K562 (cell line): ENCODE data around the gene FTO. TPM values are rescaled to one million over a fixed set of nuclear protein-coding genes. Genes with fewer than 3 reads are reported as not detected.

Experiments
- ATAC-seq: fragments of 200-7000 bp; cut with Tn5 transposase; 3 replicates; pipeline ENCODE4 v1.9.1; 2020; ENCODE audit warnings: moderate library complexity
- BruUV-seq: library from RNA; stranded (reverse); fragments of 400-500 nt; replicated peaks from 2 replicates; lab custom pipeline; 2021; lab: Mats Ljungman, UMichigan
- CTCF ChIA-PET: fragments of 300-600 bp; formaldehyde crosslinking; extraction: SDS; loops from one replicate; lab custom pipeline; 2021; ENCODE audit warnings: low intra/inter-chr PET ratio; lab: Yijun Ruan, JAX
- POLR2A ChIA-PET: fragments of 300-600, 350-650 bp; sonication (Branson Sonifier 250); formaldehyde crosslinking; extraction: SDS; loops from one replicate; lab custom pipeline; 2021; ENCODE audit warnings: antibody characterized with exemption, inconsistent platforms; lab: Yijun Ruan, JAX
- DNase-seq, 4 experiments: peaks; one replicate each; pipeline versions ENCODE4 v3.0.0 to v3.0.0-alpha.2; 2011 to 2018; ENCODE audit warnings: low spot score in 3 of 4, mixed read lengths in 3 of 4; ENCODE audit errors: extremely low read depth in 1 of 4
- FAIRE-seq: peaks from 2 replicates; lab custom pipeline; 2011; peaks lifted over from hg19 to GRCh38; lab: Jason Lieb, UNC
- H2AFZ ChIP-seq: 2 replicates; pipeline ENCODE4 v1.6.0; 2011; ENCODE audit warnings: low read depth, low read length, control low read depth, inconsistent platforms
- H3K27ac ChIP-seq: fragments of 200-600 bp; 3 replicates; pipeline ENCODE4 v1.8.0; 2011; ENCODE audit warnings: low read depth, mild to moderate bottlenecking, control low read depth, inconsistent platforms, low read length, moderate library complexity, mixed read lengths; ENCODE audit errors: extremely low read depth
- H3K27me3 ChIP-seq, 2 experiments: fragments of 300-600 bp in 1 of 2; 2 replicates in 1 of 2; 3 replicates in 1 of 2; pipeline versions ENCODE4 v1.6.0 to v1.8.0; 2011; ENCODE audit warnings: inconsistent platforms in 2 of 2, low read length in 2 of 2, mild to moderate bottlenecking in 1 of 2, mixed read lengths in 1 of 2, moderate library complexity in 1 of 2; ENCODE audit not compliant: control insufficient read depth in 2 of 2, insufficient read depth in 2 of 2
- H3K36me3 ChIP-seq: fragments of 300-600 bp; 3 replicates; pipeline ENCODE4 v1.8.0; 2011; ENCODE audit warnings: mild to moderate bottlenecking, low read length, inconsistent platforms; ENCODE audit not compliant: control insufficient read depth, insufficient read depth
- H3K4me1 ChIP-seq, 2 experiments: fragments of 200-600 bp in 1 of 2; replicated peaks in 1 of 2; 2 replicates in 1 of 2; 3 replicates in 1 of 2; pipeline versions ENCODE4 v1.5.1 to v1.8.0; 2011; ENCODE audit warnings: inconsistent platforms in 2 of 2, low read length in 2 of 2, mild to moderate bottlenecking in 1 of 2, mixed read lengths in 1 of 2, moderate library complexity in 1 of 2; ENCODE audit not compliant: control insufficient read depth in 2 of 2, insufficient read depth in 2 of 2
- H3K4me2 ChIP-seq: 2 replicates; pipeline ENCODE4 v1.6.1; 2011; ENCODE audit warnings: low read length, control low read depth, inconsistent platforms, mixed read lengths; ENCODE audit not compliant: insufficient read depth
- H3K4me3 ChIP-seq: fragments of 200-600 bp; sonication (generic), shearing (Covaris generic); 2 replicates; pipeline ENCODE4 v1.5.1; 2016; ENCODE audit warnings: control low read depth, inconsistent platforms
- H3K79me2 ChIP-seq: fragments of 200-600 bp; 3 replicates; pipeline ENCODE4 v1.8.0; 2011; ENCODE audit warnings: low read length, inconsistent platforms; ENCODE audit not compliant: control insufficient read depth, insufficient read depth
- H3K9ac ChIP-seq, 2 experiments: 2 replicates each; pipeline versions ENCODE4 v1.6.0 to v1.6.1; 2011; ENCODE audit warnings: low read depth in 2 of 2, low read length in 2 of 2, control low read depth in 1 of 2, inconsistent platforms in 1 of 2, mild to moderate bottlenecking in 1 of 2, mixed read lengths in 1 of 2; ENCODE audit not compliant: insufficient read depth in 1 of 2
- H3K9me1 ChIP-seq: one replicate; pipeline ENCODE4 v1.6.0; 2011; ENCODE audit warnings: inconsistent platforms, mild to moderate bottlenecking, low read length, moderate library complexity; ENCODE audit not compliant: control insufficient read depth, insufficient read depth
- H3K9me3 ChIP-seq: replicated peaks from 2 replicates; pipeline ENCODE4 v1.5.1; 2011; ENCODE audit warnings: low read depth, low read length, inconsistent platforms; ENCODE audit not compliant: control insufficient read depth, insufficient read depth
- H4K20me1 ChIP-seq: replicated peaks from 2 replicates; pipeline ENCODE4 v1.6.1; 2011; ENCODE audit warnings: low read length, inconsistent platforms, mixed read lengths; ENCODE audit not compliant: control insufficient read depth, insufficient read depth
- BRD4 ChIP-seq: fragments of 200-600 bp; sonication (generic); IDR thresholded peaks from 2 replicates; pipeline ENCODE4 v1.6.1; 2017; ENCODE audit warnings: inconsistent platforms
- CBX2 ChIP-seq: fragments of 200-600 bp; sonication (generic); IDR thresholded peaks from one replicate; pipeline ENCODE4 v1.6.1; 2012; ENCODE audit warnings: mild to moderate bottlenecking, low read length, inconsistent platforms; ENCODE audit not compliant: insufficient read depth, poor library complexity, severe bottlenecking
- EZH2 ChIP-seq: IDR thresholded peaks from 2 replicates; pipeline ENCODE4 v1.6.1; 2012; ENCODE audit warnings: low read depth, mild to moderate bottlenecking, inconsistent platforms, low read length, borderline replicate concordance
- JUN ChIP-seq, 2 experiments: sonication (generic) in 1 of 2; formaldehyde crosslinking in 1 of 2; IDR thresholded peaks; 2 replicates each; pipeline versions ENCODE4 v1.6.1 to v1.8.0; 2012 to 2022; ENCODE audit warnings: borderline replicate concordance in 2 of 2, mild to moderate bottlenecking in 2 of 2, improper control_type of control experiment in 1 of 2, low read depth in 1 of 2, low read length in 1 of 2, missing genetic modification reagents in 1 of 2
- SAFB2 ChIP-seq: fragments of 200-400 bp; formaldehyde crosslinking; IDR thresholded peaks from 2 replicates; pipeline ENCODE4 v1.6.1; 2018; ENCODE audit warnings: borderline replicate concordance, low read length, low read depth, moderate library complexity; ENCODE audit not compliant: severe bottlenecking
- XRCC3 ChIP-seq: fragments of 450-650 bp; IDR thresholded peaks from 2 replicates; pipeline ENCODE4 v1.6.1; 2017; ENCODE audit warnings: mild to moderate bottlenecking, moderate library complexity
- YY1 ChIP-seq, 3 experiments: IDR thresholded peaks; 2 replicates each; pipeline ENCODE4 v1.6.1; 2011; ENCODE audit warnings: low read length in 2 of 3, mild to moderate bottlenecking in 2 of 3, moderate library complexity in 2 of 3, borderline replicate concordance in 1 of 3, control low read depth in 1 of 3, low read depth in 1 of 3; ENCODE audit not compliant: insufficient read depth in 3 of 3, insufficient replicate concordance in 2 of 3, control insufficient read depth in 1 of 3, insufficient read length in 1 of 3; ENCODE audit errors: extremely low read depth in 1 of 3
- WGBS: fragments of 100-300 bp; shearing (Covaris generic); methylation state at CpG from one replicate; pipeline ENCODE4 v1.1.6; 2016; ENCODE audit warnings: low coverage, mixed read lengths; ENCODE audit not compliant: insufficient coverage; ENCODE audit errors: missing lambda C conversion rate; 5-methylcytosine and 5-hydroxymethylcytosine counted together
- in situ Hi-C: fragments of 300-500 bp; cut with MboI; formaldehyde crosslinking; loops from 4 replicates; pipeline ENCODE4 v1.15.0; 2018; ENCODE audit warnings: inconsistent platforms, mixed read lengths
- intact Hi-C: fragments of 100-400 bp; cut with micrococcal nuclease; formaldehyde crosslinking; loops from 2 replicates; pipeline ENCODE4 v1.14.2; 2022
- polyA plus RNA-seq, 8 experiments: library from polyadenylated mRNA; depleted of rRNA in 4 of 8; stranded (reverse) in 5 of 8; unstranded in 3 of 8; fragments of >200 nt; fragmentation: Nextera tagmentation in 2 of 8; fragmentation: Illumina TruSeq in 1 of 8; extraction: Ambion mirVana in 2 of 8; extraction: Trizol in 1 of 8; gene quantifications; 2 replicates each; pipeline versions ENCODE4 v1.2.1 to v1.2.3, GENCODE V29; 2011 to 2014; ENCODE audit warnings: inconsistent platforms in 1 of 8, missing spikeins in 1 of 8
- total RNA-seq, 7 experiments: library from RNA; depleted of rRNA in 6 of 7; stranded (reverse); fragments of >200 nt in 6 of 7; fragmentation: Illumina TruSeq in 2 of 7; extraction: Trizol in 2 of 7; gene quantifications; 2 replicates each; pipeline versions ENCODE4 v1.2.1 to v1.2.3, GENCODE V29; 2011 to 2021; ENCODE audit warnings: low replicate concordance in 1 of 7
- TF ChIP-seq, protein P1 (sequence below): fragments of 250-450 bp; sonication (Bioruptor Pico); IDR thresholded peaks from 2 replicates; pipeline ENCODE4 v1.5.0; 2021

Gene FTO
- total and polyA plus RNA-seq, 9 of the 15 experiments (the other 6 are each of a cell fraction or from before 2014, with no cell fraction given): 11.3 to 27.7 (median 25.5) TPM

DNA sequence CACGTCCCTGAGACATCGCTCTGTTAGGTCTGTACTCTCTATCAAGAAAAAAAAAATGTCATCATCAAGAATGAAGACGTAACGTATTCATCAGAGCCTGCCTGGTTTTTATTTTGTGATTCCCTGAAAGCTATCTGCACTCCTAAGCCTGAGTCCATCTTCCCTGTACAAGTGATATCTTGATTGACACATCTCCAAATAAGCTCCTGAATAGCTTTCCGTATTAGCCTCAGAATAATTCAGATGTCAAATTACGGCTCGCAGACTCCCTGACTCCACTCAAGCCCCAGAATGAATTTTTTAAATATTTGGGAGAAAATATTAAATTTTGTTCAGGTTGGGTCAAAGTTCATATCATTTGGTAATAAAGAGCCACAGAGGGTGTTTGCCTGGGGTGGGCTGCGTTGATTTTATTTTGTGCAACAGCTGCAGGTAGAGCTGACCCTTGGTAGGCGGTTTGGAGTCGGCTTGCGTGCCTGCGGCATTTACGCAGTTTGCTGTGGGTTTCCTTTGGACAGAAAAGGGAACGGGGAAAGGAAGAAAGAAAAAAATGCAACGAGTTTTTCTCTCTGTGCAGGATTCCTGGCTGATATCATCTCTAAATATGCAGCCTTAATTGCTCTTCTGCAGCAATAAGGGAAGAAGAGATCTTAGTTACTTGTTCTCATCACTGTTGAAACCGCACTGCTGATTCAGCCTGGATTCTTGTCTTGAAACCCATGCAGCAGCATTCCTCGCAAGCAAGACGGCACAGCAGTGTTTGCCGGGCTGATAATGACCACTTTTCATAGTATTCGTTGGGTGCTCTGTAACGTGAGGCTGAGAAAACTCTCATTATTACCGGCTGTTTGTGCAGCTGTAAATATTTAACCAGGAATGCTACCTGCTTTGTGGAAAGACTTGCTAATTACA is 467.9 kb downstream of the FTO start:
- Histone ChIP-seq H3K9me3 (no peaks in the 10 kb centered on the region), H3K27me3 (peaks cover 34 to 55% of the 10 kb centered on the region in 2 experiments), H3K4me2 (no peak overlapping the region), H3K36me3 (no peaks in the 10 kb centered on the region), H3K9me1 (no peaks in the 10 kb centered on the region), H4K20me1 (no peaks in the 10 kb centered on the region), H3K4me3 (no peak overlapping the region), H3K27ac (no peak overlapping the region), H3K4me1 (no peaks in the 10 kb centered on the region; a peak in 1 of 5 replicates), H3K9ac (no peak overlapping the region), H3K79me2 (no peaks in the 10 kb centered on the region), H2AFZ (no peak overlapping the region)
- CTCF ChIA-PET: no interaction called here
- in situ Hi-C loops: no loop called here
- WGBS: under 1% methylated on average over 22 of the region's 22 CpGs
- intact Hi-C loops: no loop called here
- no TSS peak for BruUV-seq
- POLR2A ChIA-PET: interaction anchor here (1.0 kb wide), 1 partner anchor 302 kb away, joined by 3 read pairs; no protein-coding TSS in a partner anchor
- TF ChIP-seq, protein P1, sequence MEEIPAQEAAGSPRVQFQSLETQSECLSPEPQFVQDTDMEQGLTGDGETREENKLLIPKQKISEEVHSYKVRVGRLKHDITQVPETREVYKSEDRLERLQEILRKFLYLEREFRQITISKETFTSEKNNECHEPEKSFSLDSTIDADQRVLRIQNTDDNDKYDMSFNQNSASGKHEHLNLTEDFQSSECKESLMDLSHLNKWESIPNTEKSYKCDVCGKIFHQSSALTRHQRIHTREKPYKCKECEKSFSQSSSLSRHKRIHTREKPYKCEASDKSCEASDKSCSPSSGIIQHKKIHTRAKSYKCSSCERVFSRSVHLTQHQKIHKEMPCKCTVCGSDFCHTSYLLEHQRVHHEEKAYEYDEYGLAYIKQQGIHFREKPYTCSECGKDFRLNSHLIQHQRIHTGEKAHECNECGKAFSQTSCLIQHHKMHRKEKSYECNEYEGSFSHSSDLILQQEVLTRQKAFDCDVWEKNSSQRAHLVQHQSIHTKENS: no peak
- TF ChIP-seq JUN (IDR thresholded peaks at IDR 0.05; ENCODE audit: borderline replicate concordance, low read depth, low read length): no peak
- no peak for TF ChIP-seq JUN (CRISPR knock-in tag; IDR thresholded peaks at IDR 0.05; ENCODE audit: borderline replicate concordance)
- TF ChIP-seq XRCC3: no peak
- TF ChIP-seq EZH2: 0 out of 2 replicates have a peak, but pooled peaks have one; percentile 43
- peak; percentile 19 for TF ChIP-seq CBX2
- no peak for TF ChIP-seq YY1 (IDR thresholded peaks at IDR 0.05; ENCODE audit: borderline replicate concordance in 1 of 3, control insufficient read depth in 1 of 3, extremely low read depth in 1 of 3, insufficient read depth in 3 of 3, insufficient read length in 1 of 3, insufficient replicate concordance in 2 of 3, low read depth in 1 of 3, low read length in 2 of 3)
- no peak for TF ChIP-seq BRD4
- TF ChIP-seq SAFB2: no peak
- DNase-seq (no peak), FAIRE-seq (no peak), ATAC-seq (no peak)
